Esophagus muscularis mucosa (tissue), 4 donors: ENCODE results near the gene TMEM94.

Experiments used
- CTCF ChIP-seq, 3 experiments: fragments of 200-600 bp in 2 of 3; fragments of 450-650 bp in 1 of 3; sonication (generic) in 2 of 3; IDR thresholded peaks; one replicate each; pipeline ENCODE4 v1.5.1; 2017 to 2019; ENCODE audit warnings: antibody characterized with exemption in 3 of 3, mild to moderate bottlenecking in 2 of 3, moderate library complexity in 1 of 3
- EP300 ChIP-seq: sonication (generic); formaldehyde crosslinking; IDR thresholded peaks from one replicate; pipeline ENCODE4 v1.6.1; 2017; ENCODE audit warnings: antibody characterized with exemption
- POLR2A ChIP-seq: fragments of 450-650 bp; IDR thresholded peaks from one replicate; pipeline ENCODE4 v1.6.1; 2017; ENCODE audit warnings: antibody characterized with exemption, moderate library complexity, mild to moderate bottlenecking, low read depth

GRCh38 chr17:75502072-75502720 lies 45.8 kb downstream of the TMEM94 start:
- no peak for TF ChIP-seq CTCF (IDR thresholded peaks at IDR 0.05)
- TF ChIP-seq POLR2A: no peak
- no peak for TF ChIP-seq EP300
